COLO668 (cell line): ENCODE measurements around the gene ARSD.
"Not testable (repeated sequence)": the region's sequence is repeated elsewhere in the genome, so short reads cannot be mapped to it uniquely, and the experiment has no call there.

Experiments used
- DNase-seq: peaks from one replicate; lab custom pipeline; 2025; ENCODE audit not compliant: unreplicated experiment; lab: John Stamatoyannopoulos, UW

The ARSD gene

DNA sequence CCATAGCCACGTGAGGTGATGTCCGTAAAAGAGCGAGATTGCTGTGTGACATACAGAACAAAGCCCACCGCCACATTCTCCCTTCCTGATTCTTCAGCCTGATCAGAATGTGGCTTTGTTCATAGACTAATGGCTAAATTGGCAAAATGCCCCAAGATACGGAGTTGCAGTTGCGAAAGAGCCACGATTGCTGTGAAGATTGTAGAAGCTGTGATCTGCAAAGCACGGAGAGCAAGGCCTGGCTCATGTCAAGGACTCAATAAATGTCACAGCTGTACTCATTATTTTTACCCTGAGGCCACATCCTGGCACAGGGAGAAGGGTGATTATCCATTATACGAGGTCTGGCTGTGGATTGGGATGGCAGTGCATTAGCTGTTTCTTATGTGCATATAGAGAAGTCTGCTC lies 34.2 kb downstream of the ARSD start:
- no peak for DNase-seq

DNA sequence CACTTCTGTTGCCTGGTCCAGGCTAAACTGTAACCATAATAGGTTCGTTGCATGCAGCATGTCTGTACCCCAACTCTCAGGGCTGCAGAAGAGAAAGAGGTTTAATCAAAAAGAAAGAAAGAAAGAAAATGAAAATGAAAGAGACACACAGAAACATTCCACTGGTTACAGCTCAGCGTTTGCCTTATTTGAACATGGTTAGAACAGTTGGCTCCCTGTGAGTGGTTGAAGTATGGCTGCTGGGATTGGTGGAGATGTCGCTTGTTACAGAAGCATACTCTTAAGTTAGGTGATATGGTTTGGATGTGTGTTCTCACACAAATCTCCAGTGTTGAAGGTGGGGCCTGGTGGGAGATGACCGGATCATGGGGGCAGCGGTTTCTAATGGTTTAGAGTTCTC lies 36.3 kb downstream of the ARSD start:
- DNase-seq, result no peak

DNA sequence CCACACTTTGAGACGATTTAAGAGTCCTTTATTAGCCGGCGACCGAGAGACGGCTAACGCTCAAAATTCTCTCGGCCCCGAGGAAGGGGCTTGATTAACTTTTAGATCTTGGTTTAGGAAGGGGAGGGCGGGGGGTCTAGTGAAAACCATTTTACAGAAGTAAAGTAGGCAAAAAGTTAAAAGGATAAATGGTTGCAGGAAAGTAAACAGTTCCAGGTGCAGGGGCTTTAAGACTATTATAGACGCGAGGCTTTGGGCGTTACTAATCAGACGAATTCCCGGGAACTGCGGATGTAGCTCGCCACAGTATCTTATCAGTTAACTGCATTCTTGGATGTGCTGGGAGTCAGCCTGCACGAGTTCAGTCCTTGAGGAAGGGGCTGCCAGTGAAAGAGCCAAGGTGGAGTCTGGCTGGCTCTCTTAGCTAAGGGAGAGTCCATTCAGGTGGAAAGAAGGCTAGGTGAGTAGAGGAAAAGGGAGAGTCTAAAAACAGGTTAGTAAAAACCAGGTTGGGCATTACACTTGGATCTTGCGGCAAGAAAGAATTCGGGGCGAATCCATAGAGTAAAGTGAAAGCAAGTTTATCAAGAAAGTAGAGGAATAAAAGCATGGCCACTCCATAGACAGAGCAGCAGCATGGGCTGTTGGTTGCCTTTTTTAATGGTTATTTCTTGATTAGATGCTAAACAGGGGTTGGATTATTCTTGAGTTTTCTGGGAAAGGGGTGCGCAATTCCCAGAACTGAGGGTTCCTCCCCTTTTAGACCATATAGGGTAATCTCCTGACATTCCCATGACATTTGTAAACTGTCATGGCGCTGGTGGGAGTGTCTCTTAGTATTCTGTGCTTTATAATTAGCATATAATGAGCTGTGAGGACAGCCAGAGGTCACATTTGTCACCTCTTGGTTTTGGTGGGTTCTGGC lies 38.3 kb downstream of the ARSD start:
- DNase-seq, result not testable (repeated sequence)

DNA sequence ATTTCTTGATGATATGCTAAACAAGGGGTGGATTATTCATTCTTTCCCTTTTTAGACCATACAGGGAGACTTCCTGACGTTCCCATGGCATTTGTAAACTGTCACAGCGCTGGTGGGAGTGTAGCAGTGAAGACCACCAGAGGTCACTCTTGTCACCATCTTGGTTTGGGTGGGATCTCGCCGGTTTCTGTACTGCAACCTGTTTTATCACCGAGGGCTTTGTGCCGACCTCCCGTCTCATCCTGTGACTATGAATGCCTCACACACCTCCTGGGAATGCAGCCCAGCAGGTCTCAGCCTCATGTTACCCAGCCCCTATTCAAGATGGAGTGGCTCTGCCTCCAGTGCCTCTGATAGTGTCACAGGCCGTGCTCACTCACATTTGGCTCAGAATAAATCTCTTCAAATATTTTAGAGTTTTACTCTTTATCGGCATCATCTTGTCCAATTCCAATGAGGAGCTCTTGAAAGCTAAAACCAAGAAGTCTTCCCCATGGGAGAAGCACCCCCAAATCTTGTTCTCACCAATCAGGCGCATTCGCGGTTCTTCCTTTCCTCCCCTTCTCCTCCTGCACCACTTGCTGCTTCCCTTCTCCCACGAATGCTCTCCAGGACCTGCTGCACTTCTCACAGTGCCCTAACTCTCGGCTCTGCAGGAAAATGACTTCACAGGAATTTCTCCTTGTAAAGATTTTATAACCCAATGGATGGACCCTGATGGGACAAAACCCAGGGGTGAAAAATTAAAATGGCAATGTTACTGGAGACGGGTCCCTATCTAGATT lies 39.2 kb downstream of the ARSD start:
- DNase-seq, result not testable (repeated sequence)

DNA sequence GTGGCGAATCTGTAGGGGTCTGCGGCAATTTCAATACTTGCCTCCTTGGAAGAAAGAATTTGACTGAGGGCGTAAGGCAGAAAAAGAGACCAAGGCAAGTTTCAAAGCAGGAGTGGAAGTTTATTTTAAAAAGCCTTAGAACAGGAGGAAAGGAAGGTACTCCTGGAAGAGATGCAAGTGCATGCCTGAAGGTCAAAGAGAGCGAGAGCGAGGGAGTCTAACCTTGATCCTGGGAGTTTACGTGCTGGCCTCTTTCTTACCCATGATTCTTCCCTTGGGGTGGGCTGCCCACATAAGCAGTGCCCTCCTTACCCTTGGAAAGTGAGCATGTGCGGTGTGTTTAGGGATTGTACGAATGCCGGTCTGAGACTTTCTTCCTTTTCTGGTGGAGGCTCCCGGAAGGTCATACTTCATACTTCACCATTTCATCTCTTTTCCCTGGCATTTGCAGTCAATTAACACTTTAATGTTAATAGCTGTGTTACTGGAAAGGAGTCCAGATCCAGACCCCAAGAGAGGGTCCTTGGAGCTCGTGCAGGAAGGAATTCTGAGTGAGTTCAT lies 40.0 kb downstream of the ARSD start:
- DNase-seq, result no peak

DNA sequence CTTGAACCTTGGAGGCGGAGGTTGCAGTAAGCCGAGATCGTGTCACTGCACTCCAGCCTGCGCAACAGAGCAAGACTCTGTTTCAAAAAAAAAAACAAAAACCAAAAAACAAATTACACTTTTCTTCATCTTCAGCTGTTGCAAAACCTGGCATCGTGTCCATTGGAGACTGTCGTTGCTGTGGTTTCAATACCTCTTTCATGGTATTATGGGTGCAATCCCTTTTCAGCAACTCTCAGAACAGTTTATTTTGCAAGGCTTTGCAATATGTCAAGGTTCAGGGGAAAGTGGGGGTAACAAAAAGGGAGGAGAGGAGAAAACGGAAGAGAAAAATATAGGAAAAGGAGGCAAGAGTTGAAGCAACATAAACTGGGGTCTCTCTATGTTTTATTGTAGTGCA lies 40.8 kb downstream of the ARSD start:
- DNase-seq, result no peak

DNA sequence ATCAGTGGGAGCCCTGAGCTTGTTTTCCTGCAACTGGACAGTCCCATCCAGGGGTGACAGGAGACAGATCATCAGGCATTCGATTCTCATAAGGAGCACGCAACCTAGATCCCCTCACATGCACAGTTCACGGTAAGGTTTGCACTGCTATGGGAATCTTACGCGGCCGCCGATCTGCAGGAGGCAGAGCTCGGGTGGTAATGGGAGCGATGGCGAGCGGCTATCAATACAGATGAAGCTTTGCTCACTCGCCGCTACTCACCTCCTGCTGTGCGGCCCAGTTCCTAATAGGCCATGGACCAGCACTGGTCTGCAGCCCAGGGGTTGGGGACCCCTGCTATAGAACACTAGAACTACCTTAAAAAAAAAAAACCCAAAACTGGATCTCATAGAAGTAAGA lies 45.4 kb downstream of the ARSD start:
- no peak for DNase-seq

DNA sequence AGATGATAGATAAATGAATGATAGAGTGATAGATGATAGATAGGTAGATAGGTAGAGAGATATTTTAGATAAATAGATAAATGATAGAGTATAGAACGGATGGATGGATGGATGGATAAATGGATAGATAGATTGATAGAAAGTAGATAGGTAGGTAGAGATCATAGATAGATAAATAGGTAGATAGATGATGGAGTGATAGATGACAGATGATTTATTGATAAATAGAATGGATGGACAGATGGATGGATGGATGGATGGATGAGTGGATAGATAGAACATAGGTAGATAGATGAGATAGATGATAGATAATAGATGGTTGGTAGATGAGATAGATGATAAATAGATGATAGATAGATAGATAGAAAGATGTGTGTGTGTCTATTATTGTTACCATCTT lies 49.5 kb downstream of the ARSD start:
- DNase-seq, result no peak

DNA sequence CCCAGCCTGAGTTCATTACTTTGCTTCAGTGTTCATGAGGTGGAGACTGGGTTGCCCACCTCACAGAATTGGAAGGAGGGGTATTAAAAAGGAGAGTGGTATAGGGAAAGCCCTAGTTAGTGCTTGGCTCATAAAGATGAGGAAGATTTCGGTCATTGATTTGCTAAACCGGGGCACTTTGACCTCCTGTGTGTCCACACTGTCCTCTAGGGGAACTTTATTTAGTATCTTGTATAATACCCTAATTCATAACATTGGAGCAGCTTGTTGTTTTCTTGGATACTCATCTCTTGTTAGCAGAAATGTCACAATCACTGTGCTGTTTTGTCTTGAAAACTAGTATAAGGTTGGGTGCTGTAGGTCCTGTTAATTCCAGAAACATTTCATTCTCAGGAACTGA lies 50.6 kb downstream of the ARSD start:
- no peak for DNase-seq

DNA sequence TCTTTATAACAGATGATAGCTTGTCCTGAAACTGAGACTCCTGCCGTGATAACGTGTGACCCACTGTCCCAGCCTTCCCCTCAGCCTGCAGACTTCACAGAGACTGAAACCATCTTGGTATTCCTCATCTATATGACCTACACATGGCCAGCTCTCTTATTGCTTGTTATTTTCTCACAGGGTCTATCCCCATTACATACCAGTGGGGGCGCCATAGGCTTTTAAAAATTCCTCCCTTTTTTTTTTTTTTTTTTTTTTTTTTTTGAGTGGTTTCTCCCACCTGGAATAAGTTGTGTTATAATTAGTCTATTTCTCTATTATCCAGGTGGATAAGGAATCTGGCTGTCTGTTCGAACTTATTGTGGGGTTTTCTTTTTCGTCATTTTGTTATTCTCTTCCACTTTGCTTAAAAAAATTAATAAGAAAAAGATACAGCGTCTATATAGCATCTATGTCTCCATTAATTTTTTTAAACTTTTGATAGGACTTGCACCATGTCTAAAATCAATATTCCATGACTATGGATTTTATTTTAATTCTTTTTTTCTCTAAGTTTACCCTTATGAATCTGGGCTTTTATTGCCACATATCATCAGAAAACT lies 53.2 kb downstream of the ARSD start:
- no peak for DNase-seq

DNA sequence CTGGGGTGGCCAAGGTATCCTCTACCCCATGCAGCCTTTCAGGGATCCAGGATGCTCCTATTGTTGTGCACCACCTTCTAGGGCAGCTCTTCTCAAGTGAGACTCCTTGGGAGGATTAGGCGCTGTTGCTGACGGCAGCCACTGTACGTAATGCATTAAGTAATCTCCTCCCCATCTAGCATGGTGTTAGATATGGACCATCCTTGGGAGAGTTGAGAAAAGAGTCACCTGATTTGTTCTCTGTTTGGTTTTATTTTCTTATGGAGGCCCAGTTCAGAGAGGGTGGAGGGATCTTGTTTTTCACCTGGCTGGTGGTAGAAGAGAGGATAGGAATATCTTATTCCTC lies 54.0 kb downstream of the ARSD start:
- DNase-seq, result no peak

DNA sequence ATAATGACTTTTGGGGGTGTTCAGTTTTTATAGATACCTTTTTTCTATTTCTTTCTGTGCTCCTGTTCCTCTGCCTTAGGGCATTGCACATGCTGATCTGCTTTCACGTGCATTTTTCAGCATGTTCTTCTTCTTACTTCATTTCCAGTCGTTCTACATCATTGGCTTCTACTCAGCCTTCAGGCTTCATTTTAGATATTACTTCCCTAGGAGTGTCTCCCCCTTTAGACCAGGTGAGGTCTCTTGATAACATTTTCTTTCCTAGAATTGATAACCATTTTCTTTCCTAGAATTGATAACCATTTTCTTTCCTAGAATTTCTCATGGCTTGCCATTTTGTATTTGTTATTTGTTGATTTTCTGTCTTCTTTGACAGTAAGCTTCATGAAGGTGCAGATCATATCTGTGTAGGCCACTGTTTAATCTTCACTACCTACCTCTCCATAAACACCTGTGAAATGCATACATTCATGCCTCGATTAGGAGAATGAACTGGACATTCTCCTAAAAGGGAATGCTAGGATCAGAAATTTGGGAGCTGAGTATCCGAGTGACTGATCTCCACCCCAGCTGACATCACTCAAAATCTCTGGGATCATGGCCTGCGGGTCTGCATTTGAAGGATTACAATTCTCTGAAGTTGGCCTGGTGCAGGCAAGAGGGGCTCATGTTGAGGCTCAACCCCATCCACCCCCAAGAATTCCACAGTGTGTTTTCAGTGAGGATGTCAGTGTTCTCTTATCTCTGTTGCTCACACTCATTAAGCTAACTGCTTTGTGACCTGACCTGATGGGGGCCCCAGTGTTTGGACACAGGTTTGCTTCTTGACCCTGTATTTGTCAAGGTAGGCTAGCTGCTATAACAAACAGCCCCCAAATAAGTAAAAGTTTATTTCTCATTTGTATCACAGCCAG lies 54.7 kb downstream of the ARSD start:
- DNase-seq, result no peak

DNA sequence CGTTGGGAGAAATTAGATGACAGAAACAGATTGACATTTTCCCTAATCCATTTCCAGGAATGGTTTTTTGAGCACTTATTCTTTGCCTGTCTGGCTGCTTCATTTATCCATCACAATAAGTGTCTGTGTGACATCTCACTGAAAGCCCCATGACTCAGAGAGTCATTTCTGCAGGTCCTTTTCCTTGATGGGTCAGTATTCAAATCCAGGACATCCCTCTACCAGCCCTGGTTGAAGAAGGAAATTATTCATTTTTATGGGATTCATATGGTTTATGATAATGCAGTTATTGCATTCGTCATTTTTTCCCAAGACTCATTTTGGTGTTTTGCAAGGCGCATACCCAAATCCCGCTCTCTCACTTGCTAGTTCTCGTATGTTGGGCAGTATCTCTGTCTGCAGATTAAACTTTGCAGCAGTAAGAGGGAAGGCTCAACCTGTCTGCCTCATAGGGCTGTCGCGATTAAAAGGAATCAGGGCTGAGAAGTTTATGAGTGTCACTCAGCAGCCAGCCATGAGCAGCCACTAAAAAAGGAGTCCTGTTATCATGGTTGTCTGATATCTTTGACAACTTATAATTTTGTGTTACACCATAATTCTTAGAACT lies 56.4 kb downstream of the ARSD start:
- DNase-seq, result no peak

DNA sequence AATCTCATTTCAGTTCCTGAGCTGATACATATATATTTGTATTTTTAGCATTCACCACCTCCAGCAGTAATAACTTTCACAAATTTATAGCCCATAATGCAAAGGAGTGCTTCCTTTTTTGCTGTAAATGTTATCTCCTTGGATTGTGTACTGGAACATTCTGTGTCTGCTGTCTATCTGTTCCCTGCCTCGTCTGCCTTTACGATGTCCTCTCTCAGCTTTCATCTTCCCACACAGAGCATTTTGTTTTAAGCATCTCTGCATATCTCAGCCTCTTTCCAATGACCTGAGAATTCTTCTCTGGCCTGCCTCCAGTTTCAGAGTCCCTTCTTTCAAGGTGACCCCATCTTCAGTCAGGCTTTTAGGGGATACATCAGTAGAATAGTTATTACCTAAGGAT lies 57.3 kb downstream of the ARSD start:
- DNase-seq, result no peak

DNA sequence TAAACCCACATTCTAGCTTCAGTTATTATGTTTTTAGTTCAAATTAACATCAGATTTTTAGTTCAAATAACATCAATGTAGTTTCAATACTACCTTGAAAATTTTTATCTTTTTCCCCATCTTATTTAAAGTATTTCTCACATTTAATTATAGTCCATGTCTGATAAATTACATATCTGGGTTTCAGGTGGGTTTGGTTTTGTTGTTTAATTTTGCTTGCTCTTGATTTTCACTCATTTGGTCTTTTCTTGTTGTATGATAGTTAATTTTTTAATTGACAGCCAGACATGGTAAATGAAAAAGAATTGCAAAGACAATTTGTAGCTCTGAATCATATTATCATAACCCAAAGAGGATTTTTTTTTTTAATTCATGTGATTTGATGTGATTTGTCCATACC lies 58.5 kb downstream of the ARSD start:
- DNase-seq, result no peak

DNA sequence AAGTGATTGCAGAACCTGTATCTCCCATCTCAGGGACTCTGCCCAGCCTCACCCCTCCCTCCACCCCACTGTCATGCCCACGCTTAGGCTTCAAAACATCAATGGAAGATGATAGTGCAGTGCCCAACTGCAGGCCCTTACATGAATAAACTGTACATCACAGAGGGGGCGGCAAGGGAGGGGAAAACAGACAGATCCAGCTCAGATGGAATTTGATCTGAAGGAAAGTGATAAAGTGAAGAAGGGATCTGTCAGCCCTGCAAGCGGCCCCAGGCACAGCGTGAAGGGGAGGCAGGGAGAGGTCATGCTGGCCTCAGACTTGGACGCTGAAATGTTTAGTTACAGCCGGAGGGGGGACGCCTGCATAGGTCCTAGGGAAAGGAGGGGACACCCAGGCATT lies 61.9 kb downstream of the ARSD start:
- DNase-seq, result no peak

DNA sequence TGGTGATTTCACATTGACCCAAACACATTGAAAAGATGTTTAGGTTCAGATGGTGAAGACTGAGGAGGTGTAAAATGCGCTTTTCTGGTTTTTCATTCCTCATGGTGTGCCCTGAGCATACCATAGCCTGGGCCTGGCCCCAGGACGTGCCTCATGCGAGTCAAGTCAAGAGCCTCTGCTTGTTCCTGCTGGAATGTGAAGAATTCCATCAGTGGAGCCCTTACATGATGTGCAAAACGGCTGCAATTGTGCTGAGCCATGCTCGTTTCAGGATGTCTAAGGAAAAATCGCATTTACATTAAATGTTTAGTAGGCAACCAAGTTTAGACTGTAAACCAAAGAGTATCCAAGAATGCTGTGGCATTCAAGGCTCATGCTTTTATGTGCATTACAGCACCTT lies 65.5 kb downstream of the ARSD start:
- DNase-seq, result no peak

DNA sequence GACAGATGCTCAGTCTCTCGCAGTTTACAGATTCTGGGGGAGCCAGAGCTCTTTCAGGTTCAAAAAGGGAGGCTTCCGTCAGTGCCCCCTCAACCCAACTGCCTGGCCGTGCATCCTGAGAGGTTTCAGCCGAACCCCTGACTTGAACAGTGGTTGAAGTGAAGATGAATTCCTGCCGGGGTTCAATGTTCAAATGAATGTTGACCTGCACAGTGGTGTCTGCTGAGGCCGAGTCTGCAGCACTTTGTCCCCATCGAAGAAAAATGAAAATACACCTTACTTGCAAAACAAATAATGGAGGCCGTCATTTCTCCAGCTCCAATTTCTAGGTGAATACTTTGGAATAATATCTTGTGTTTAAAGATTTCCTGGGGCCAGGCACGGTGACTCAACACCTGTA lies 66.7 kb downstream of the ARSD start:
- no peak for DNase-seq

DNA sequence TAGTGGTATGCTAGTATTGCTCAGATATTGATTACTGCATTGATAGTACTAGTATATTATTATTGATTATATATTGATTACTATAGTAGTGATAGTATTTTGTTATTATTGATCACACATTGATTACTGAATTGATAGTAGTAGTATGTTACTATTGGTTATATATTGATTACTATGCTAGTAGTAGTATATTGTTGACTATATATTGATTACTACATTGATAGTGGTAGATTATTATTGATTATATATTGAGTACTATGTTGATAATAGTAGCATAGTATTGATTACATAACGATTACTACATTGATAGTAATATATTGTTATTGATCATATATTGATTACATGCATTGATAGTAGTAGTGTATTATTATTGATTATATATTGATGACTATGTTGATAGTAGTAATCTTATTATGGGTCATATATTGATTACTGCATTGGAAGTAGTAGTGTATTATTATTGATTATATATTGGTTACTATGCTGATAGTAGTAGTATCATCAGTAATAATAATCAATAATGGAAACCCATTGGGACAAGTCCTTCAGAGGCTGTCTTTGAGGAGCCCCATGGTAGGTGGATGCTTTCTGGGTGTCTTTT lies 69.8 kb downstream of the ARSD start:
- DNase-seq, result no peak

DNA sequence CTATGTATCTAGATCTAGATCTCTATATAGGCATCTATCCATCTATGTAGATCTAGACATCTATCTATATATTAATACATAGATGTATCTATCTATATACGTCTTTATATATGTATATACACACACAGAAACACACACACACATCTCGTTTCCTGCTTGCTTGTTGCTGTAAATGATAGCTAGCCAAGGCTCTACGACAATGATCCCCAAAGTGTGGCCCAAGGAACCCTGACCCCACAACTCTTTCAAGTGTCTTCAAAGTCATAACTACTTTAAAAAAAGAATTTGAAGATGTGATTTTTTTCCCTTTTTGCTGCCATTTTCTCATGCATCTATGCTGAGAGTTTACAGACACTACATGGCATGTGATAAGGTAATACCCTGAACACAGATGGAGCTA lies 71.6 kb downstream of the ARSD start:
- DNase-seq, result no peak
